ENCODE results near the gene GTF2E1. TPM values are rescaled to one million over a fixed set of nuclear protein-coding genes. Genes with fewer than 3 reads are reported as not detected.

Gene GTF2E1
- total RNA-seq, 1 donor from 2014 or later, result 22.4 TPM

- FAIRE-seq, result no peak
- H3K36me3 ChIP-seq (ENCODE audit: control insufficient read depth, insufficient read depth, low read length), result no peaks in the 10 kb centered on the region
- no peaks in the 10 kb centered on the region for H3K27me3 ChIP-seq (ENCODE audit: control insufficient read depth, insufficient read depth, low read length)
- no peak overlapping the region for H3K4me3 ChIP-seq (ENCODE audit: low read depth, low read length)
- no peak for DNase-seq (ENCODE audit: low read depth)
- TF ChIP-seq, protein P1, sequence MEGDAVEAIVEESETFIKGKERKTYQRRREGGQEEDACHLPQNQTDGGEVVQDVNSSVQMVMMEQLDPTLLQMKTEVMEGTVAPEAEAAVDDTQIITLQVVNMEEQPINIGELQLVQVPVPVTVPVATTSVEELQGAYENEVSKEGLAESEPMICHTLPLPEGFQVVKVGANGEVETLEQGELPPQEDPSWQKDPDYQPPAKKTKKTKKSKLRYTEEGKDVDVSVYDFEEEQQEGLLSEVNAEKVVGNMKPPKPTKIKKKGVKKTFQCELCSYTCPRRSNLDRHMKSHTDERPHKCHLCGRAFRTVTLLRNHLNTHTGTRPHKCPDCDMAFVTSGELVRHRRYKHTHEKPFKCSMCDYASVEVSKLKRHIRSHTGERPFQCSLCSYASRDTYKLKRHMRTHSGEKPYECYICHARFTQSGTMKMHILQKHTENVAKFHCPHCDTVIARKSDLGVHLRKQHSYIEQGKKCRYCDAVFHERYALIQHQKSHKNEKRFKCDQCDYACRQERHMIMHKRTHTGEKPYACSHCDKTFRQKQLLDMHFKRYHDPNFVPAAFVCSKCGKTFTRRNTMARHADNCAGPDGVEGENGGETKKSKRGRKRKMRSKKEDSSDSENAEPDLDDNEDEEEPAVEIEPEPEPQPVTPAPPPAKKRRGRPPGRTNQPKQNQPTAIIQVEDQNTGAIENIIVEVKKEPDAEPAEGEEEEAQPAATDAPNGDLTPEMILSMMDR (IDR thresholded peaks at IDR 0.05; ENCODE audit: insufficient read depth, low read length, severe bottlenecking), result no peak
Observed at GRCh38 chr3:120763601-120764000, 21.1 kb downstream of the GTF2E1 start.

- TF ChIP-seq, protein P1 (IDR thresholded peaks at IDR 0.05; ENCODE audit: insufficient read depth, low read length, severe bottlenecking), result no peak
- DNase-seq (ENCODE audit: low read depth), result no peak
- H3K36me3 ChIP-seq (ENCODE audit: control insufficient read depth, insufficient read depth, low read length), result no peaks in the 10 kb centered on the region
- no peaks in the 10 kb centered on the region for H3K27me3 ChIP-seq (ENCODE audit: control insufficient read depth, insufficient read depth, low read length)
- no peak for FAIRE-seq
- H3K4me3 ChIP-seq (ENCODE audit: low read depth, low read length), result no peak overlapping the region
Observed at GRCh38 chr3:120764206-120764605, 21.7 kb downstream of the GTF2E1 start.

DNA sequence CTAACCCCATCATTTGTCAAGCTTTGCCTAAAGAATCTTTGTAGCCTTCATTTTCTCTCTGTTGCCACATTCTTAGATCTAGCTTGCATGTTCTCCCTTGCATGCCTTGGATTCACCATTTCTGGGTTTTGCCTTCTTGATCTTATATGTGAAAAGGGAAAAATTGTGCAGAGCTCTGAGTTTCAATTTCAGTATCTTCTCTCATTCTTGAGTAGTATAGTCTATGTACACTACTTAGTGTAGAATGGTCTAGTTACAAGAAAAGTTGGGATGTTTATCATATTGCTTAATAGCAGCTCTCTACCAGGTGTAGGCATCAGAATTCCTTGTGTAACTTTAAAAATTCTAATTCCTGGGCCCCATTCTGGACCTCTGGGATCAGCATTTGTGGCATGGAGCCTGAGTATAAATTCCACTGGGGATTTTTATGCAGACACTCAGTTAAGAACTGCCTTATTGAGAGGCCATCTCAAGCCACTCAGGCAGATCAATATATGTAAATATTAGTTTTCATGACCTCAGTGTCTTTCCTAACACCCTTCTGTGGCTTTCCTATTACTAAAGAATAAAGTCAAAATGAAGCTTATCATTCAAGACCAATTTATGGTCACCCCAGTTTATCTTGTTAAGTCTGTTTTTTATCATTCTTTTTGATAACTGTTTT, 23.4 kb downstream of the GTF2E1 start:
- no peaks in the 10 kb centered on the region for H3K27me3 ChIP-seq (ENCODE audit: control insufficient read depth, insufficient read depth, low read length)
- no peak for FAIRE-seq
- TF ChIP-seq, protein P1 (IDR thresholded peaks at IDR 0.05; ENCODE audit: insufficient read depth, low read length, severe bottlenecking), result no peak
- no peaks in the 10 kb centered on the region for H3K36me3 ChIP-seq (ENCODE audit: control insufficient read depth, insufficient read depth, low read length)
- DNase-seq (ENCODE audit: low read depth), result no peak
- no peak overlapping the region for H3K4me3 ChIP-seq (ENCODE audit: low read depth, low read length)

- no peak overlapping the region for H3K4me3 ChIP-seq (ENCODE audit: low read depth, low read length)
- DNase-seq (ENCODE audit: low read depth) (no peak), FAIRE-seq (no peak)
- no peaks in the 10 kb centered on the region for H3K36me3 ChIP-seq (ENCODE audit: control insufficient read depth, insufficient read depth, low read length)
- H3K27me3 ChIP-seq (ENCODE audit: control insufficient read depth, insufficient read depth, low read length), result no peaks in the 10 kb centered on the region
- TF ChIP-seq, protein P1 (IDR thresholded peaks at IDR 0.05; ENCODE audit: insufficient read depth, low read length, severe bottlenecking), result no peak
Observed at GRCh38 chr3:120766576-120766975, 24.0 kb downstream of the GTF2E1 start.

- no peaks in the 10 kb centered on the region for H3K36me3 ChIP-seq (ENCODE audit: control insufficient read depth, insufficient read depth, low read length)
- DNase-seq (ENCODE audit: low read depth) (peak; percentile 44), FAIRE-seq (no peak)
- no peaks in the 10 kb centered on the region for H3K27me3 ChIP-seq (ENCODE audit: control insufficient read depth, insufficient read depth, low read length)
- TF ChIP-seq, protein P1 (IDR thresholded peaks at IDR 0.05; ENCODE audit: insufficient read depth, low read length, severe bottlenecking), result no peak
- no peak overlapping the region for H3K4me3 ChIP-seq (ENCODE audit: low read depth, low read length)
Observed at GRCh38 chr3:120767106-120767505, 24.6 kb downstream of the GTF2E1 start.

DNA sequence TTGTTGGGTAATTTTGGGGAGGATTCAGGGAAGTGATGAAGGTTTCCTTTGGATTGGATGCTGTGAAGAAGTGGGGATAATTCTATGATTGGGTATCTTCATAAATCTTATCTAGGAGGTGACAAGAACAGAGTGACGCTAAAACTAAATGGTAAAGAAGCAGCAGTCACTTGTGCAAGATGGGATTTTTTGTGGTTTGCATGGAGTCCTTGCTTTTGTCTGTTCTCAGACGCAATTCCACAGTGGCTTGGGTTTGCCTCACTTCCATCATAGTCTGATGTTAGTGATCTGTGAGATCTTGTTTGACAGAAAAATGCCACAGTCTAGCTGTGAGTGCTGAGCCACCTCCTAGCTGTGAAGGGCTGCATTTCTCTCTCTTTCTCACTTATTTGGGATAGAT, 26.9 kb downstream of the GTF2E1 start:
- Histone ChIP-seq H3K36me3 (ENCODE audit: control insufficient read depth, insufficient read depth, low read length) (no peaks in the 10 kb centered on the region), H3K27me3 (ENCODE audit: control insufficient read depth, insufficient read depth, low read length) (no peaks in the 10 kb centered on the region), H3K4me3 (ENCODE audit: low read depth, low read length) (no peak overlapping the region)
- DNase-seq (ENCODE audit: low read depth), result no peak
- TF ChIP-seq, protein P1 (IDR thresholded peaks at IDR 0.05; ENCODE audit: insufficient read depth, low read length, severe bottlenecking), result no peak
- FAIRE-seq, result no peak

All from bronchial epithelial cell (primary cell).